Tibial nerve (tissue), 4 donors: Measurements from ENCODE around the gene FAM81B.
"Not testable (repeated sequence)": the region's sequence is repeated elsewhere in the genome, so short reads cannot be mapped to it uniquely, and the experiment has no call there.

Source experiments
- EP300 ChIP-seq, 2 donors: sonication (generic); formaldehyde crosslinking; IDR thresholded peaks; one replicate each; pipeline ENCODE4 v1.6.1; 2017; ENCODE audit warnings: antibody characterized with exemption in 2 of 2, mild to moderate bottlenecking in 1 of 2
- POLR2A ChIP-seq, 2 donors: fragments of 450-650 bp; IDR thresholded peaks; one replicate each; pipeline ENCODE4 v1.6.1; 2017; ENCODE audit warnings: antibody characterized with exemption in 2 of 2, mild to moderate bottlenecking in 2 of 2, moderate library complexity in 2 of 2
- TF ChIP-seq, protein P1 (sequence below), 5 experiments: fragments of 200-600 bp in 3 of 5; fragments of 450-650 bp in 2 of 5; sonication (generic) in 3 of 5; IDR thresholded peaks; one replicate each; pipeline ENCODE4 v1.5.1; 2016 to 2019; ENCODE audit warnings: antibody characterized with exemption in 5 of 5, mild to moderate bottlenecking in 3 of 5, moderate library complexity in 2 of 5

DNA sequence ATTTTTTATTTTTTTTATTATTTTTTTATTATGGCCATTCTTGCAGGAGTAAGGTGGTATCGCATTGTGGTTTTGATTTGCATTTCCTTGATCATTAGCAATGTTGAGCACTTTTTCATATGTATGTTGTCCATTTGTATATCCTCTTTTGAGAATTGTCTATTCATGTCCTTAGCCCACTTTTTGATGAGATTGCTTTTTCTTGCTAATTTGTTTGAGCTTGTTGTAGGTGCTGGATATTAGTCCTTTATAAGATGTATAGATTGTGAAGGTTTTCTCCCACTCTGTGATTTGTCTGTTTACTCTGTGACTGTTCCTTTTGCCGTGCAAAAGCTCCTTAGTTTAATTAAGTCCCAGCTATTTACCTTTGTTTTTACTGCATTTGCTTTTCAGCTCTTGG is 30.5 kb upstream of the FAM81B start:
- TF ChIP-seq, protein P1, sequence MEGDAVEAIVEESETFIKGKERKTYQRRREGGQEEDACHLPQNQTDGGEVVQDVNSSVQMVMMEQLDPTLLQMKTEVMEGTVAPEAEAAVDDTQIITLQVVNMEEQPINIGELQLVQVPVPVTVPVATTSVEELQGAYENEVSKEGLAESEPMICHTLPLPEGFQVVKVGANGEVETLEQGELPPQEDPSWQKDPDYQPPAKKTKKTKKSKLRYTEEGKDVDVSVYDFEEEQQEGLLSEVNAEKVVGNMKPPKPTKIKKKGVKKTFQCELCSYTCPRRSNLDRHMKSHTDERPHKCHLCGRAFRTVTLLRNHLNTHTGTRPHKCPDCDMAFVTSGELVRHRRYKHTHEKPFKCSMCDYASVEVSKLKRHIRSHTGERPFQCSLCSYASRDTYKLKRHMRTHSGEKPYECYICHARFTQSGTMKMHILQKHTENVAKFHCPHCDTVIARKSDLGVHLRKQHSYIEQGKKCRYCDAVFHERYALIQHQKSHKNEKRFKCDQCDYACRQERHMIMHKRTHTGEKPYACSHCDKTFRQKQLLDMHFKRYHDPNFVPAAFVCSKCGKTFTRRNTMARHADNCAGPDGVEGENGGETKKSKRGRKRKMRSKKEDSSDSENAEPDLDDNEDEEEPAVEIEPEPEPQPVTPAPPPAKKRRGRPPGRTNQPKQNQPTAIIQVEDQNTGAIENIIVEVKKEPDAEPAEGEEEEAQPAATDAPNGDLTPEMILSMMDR (IDR thresholded peaks at IDR 0.05): not testable (repeated sequence)
- not testable (repeated sequence) for TF ChIP-seq EP300, POLR2A (IDR thresholded peaks at IDR 0.05)
